Type B pancreatic cell (in vitro differentiated cells): ENCODE results near the gene MICAL3. TPM values are rescaled to one million over a fixed set of nuclear protein-coding genes. Genes with fewer than 3 reads are reported as not detected.
"Not testable (repeated sequence)": the region's sequence is repeated elsewhere in the genome, so short reads cannot be mapped to it uniquely, and the experiment has no call there.

Source experiments
- DNase-seq: peaks from one replicate; pipeline ENCODE4 v3.0.0; 2021; ENCODE audit warnings: mixed read lengths; ENCODE audit not compliant: unreplicated experiment; ENCODE audit errors: extremely low spot score
- H3K27ac Mint-ChIP-seq: 2 replicates; pipeline ENCODE4 v1.8.0; 2021; ENCODE audit warnings: mild to moderate bottlenecking, mixed read lengths
- H3K27me3 Mint-ChIP-seq: 2 replicates; pipeline ENCODE4 v1.8.0; 2021; ENCODE audit warnings: mixed read lengths
- H3K36me3 Mint-ChIP-seq: 2 replicates; pipeline ENCODE4 v1.8.0; 2021; ENCODE audit warnings: mixed read lengths
- H3K4me1 Mint-ChIP-seq: one replicate; pipeline ENCODE4 v1.8.0; 2021; ENCODE audit warnings: mixed read lengths; ENCODE audit not compliant: unreplicated experiment
- H3K4me3 Mint-ChIP-seq: 2 replicates; pipeline ENCODE4 v1.8.0; 2021; ENCODE audit warnings: mild to moderate bottlenecking, mixed read lengths
- H3K9me3 Mint-ChIP-seq: 2 replicates; pipeline ENCODE4 v1.8.0; 2021; ENCODE audit warnings: mixed read lengths
- CTCF ChIP-seq: fragments of 200-600 bp; sonication (generic); conservative IDR thresholded peaks from 2 replicates; pipeline ENCODE4 v1.5.0; 2021; ENCODE audit warnings: antibody characterized with exemption, mild to moderate bottlenecking
- total RNA-seq: library from RNA; stranded (reverse); gene quantifications from 2 replicates; pipeline ENCODE4 v1.2.1, GENCODE V29; 2021; ENCODE audit warnings: low replicate concordance

Gene MICAL3
- total RNA-seq, 1 donor from 2014 or later, result 56.4 TPM

DNA sequence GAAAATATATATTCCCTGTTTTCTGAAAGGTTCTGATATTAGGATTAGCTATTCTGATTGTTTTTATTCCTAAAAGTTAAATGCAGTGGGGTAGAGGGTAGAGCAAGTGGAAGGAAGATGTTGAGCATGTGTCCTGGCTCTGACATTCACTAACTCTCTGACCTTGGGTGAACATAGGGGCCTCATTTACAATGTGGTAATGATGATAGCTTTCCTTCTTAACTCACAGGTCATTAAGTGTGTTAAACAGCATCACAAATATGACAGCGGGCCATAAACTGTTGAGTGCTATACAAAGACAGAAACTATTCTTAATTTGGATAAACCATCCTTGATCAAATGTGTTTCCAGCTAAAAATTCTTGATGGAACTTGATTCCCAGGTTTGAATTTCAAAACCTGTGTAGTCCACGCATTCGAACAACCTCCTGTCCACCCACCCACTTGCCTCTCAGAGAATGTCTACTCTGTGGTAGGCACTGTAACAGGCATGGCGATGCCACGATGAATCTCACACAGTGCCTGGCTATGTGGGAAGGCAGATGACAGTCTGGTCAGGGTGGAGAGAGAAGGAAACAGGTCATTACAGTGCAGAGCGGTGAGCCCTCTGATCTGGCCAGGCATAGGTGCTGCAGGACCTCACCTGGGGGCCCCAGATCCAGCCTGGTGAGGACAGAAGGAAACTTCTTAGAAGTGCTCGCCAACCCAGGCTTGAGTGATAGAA is 34.2 kb upstream of the MICAL3 start:
- H3K27me3 Mint-ChIP-seq, result no peaks in the 10 kb centered on the region
- TF ChIP-seq CTCF, result no peak
- no peaks in the 10 kb centered on the region for H3K36me3 Mint-ChIP-seq
- DNase-seq, result no peak
- H3K4me1 Mint-ChIP-seq, result peaks cover 18% of the 10 kb centered on the region
- H3K9me3 Mint-ChIP-seq, result no peaks in the 10 kb centered on the region
- H3K4me3 Mint-ChIP-seq, result no peak overlapping the region
- no peak overlapping the region for H3K27ac Mint-ChIP-seq

DNA sequence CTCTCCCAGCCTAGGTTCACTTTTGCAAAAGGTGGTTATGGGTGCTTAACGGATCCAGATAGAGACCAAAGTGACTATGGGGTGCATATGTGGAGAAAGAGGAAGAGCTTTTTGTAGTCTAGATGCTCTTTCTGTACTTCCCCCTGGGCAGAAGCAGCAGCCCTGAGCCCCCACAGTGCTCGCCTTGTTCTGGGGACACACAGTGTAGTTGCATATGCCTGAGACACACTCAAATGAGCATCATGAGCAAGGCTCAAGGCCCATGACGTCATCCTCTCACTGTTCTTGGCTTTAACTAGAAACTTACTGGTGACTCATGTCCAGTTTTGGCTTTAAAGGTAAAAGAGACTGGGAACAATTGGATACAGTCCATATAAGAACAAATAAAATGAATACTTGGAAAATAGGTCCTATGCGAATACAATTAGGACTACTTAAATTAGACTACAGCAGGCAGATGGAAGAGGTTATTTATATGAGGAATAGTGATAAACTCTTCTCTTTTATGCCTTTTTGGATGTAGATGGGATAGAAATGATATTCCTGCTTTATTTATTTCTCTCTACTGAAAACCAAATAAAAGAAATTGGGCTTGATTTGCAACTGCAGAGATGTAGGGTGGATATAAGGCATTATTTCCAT is 33.3 kb upstream of the MICAL3 start:
- peaks cover 18% of the 10 kb centered on the region for H3K4me1 Mint-ChIP-seq
- H3K27me3 Mint-ChIP-seq, result no peaks in the 10 kb centered on the region
- TF ChIP-seq CTCF, result no peak
- DNase-seq, result no peak
- H3K9me3 Mint-ChIP-seq, result no peaks in the 10 kb centered on the region
- no peak overlapping the region for H3K4me3 Mint-ChIP-seq
- no peak overlapping the region for H3K27ac Mint-ChIP-seq
- H3K36me3 Mint-ChIP-seq, result no peaks in the 10 kb centered on the region

DNA sequence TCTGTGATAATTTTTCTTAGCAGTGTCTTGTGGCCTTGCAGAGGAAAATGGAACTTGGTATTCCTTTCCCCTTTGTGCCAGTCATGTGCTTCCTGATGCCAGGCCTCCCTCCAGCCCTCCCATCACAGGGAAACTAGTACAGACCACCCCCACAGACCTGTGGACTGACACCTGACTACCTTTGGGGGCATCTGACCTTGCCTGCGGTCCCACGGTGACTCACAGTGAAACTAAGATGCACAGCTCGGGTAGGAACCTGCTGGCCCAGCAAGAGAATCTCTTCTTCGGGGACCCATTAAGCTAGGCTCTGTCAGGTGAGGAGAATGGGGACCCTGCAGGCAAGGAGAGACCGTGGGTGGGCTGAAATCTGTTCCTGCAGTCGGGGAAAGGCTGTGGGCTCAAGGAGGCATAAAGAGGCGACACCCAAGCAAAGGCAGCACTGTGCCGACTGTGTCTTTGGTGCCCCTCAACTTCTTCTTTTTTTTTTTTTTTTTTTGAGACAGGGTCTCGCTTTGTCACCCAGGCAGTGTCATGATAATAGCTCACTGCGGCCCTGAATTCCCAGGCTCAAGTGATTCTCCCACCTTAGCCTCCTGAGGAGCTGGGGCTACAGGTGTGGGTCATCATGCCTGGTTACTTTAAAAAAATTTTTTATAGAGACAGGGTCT is 32.6 kb upstream of the MICAL3 start:
- TF ChIP-seq CTCF, result no peak
- peaks cover 22% of the 10 kb centered on the region for H3K4me1 Mint-ChIP-seq
- H3K9me3 Mint-ChIP-seq, result no peaks in the 10 kb centered on the region
- no peaks in the 10 kb centered on the region for H3K27me3 Mint-ChIP-seq
- DNase-seq, result no peak
- H3K4me3 Mint-ChIP-seq, result no peak overlapping the region
- H3K36me3 Mint-ChIP-seq, result no peaks in the 10 kb centered on the region
- peak overlapping the region; percentile 37 for H3K27ac Mint-ChIP-seq

DNA sequence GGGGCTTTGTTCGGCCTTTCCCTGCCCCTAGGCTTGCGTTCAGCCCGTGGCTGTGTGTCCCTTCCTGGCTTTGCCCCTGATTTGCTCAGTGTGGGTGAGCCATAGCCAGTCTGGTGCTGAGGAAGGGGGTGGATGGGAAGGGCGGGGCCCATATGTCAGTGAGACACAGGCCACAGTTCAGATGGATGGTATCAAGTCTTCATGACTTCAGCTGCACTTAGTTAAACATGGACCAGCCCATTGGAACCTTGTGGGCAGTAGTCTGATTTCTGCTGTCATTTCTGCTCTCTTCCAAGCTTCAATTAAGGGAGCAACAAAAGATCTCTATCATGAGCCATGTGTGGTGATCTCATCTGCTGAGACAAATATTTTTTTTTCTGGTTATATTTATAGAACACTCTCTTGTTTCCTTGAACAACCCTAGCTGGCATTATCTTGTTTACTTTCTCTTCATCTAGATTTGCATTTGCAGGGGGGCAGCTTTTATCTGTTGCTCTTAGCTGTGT is 31.9 kb upstream of the MICAL3 start:
- Mint-ChIP-seq H3K4me3 (no peak overlapping the region), H3K27ac (peak overlapping the region; percentile 37), H3K9me3 (no peaks in the 10 kb centered on the region), H3K36me3 (no peaks in the 10 kb centered on the region), H3K27me3 (no peaks in the 10 kb centered on the region), H3K4me1 (peaks cover 19% of the 10 kb centered on the region)
- no peak for DNase-seq
- no peak for TF ChIP-seq CTCF

DNA sequence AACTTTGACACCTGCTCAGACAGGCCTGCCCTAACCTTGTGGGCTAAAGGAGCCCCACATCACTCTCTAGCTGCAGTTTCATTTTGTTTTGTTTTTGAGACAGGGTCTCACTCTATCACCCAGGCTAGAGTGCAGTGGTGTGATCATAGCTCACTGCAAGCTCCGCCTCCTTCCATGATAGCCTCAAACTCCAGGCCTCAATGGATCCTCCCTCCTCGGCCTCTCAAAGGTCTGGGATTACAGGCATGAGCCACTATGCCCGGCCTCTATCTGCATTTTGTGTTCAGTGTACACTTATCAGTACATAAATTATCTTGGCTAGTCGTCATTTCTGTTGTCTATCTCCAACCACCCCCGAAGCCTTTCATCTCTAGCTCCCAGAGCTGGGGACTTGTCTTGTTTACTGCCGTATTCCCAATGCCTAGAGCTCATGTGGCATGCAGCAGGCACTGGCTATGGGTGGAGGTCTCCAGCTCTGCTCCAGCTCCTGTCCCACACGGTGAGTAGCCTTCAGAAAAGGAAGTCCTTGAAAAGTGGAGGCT is 31.3 kb upstream of the MICAL3 start:
- no peak for TF ChIP-seq CTCF
- DNase-seq, result no peak
- Mint-ChIP-seq H3K4me3 (no peak overlapping the region), H3K27me3 (no peaks in the 10 kb centered on the region), H3K4me1 (peaks cover 16% of the 10 kb centered on the region), H3K36me3 (no peaks in the 10 kb centered on the region), H3K9me3 (no peaks in the 10 kb centered on the region), H3K27ac (no peak overlapping the region)

DNA sequence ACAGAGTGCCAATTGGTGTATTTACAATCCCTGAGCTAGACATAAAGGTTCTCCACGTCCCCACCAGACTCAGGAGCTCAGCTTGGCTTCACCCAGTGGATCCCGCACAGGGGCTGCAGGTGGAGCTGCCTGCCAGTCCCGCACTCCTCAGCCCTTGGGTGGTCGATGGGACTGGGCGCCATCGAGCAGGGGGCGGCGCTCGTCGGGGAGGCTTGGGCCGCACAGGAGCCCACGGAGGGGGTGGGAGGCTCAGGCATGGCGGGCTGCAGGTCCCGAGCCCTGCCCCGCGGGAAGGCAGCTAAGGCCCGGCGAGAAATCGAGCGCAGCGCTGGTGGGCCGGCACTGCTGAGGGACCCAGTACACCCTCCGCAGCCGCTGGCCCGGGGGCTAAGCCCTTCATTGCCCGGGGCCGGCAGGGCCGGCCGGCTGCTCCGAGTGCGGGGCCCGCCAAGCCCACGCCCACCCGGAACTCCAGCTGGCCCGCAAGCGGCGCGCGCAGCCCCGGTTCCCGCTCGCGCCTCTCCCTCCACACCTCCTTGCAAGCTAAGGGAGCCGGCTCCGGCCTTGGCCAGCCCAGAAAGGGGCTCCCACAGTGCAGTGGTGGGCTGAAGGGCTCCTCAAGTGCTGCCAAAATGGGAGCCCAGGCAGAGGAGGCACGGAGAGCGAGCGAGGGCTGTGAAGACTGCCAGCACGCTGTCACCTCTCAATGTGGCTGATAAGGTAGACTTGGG is 29.0 kb upstream of the MICAL3 start:
- peaks cover 16% of the 10 kb centered on the region for H3K4me1 Mint-ChIP-seq
- not testable (repeated sequence) for H3K9me3 Mint-ChIP-seq, H3K27ac Mint-ChIP-seq, H3K4me3 Mint-ChIP-seq, H3K27me3 Mint-ChIP-seq, H3K36me3 Mint-ChIP-seq, DNase-seq

- not testable (repeated sequence) for H3K27me3 Mint-ChIP-seq, H3K36me3 Mint-ChIP-seq, H3K4me3 Mint-ChIP-seq, H3K27ac Mint-ChIP-seq, DNase-seq, H3K4me1 Mint-ChIP-seq, H3K9me3 Mint-ChIP-seq
Measured at GRCh38 chr22:18051113-18051512, 26.8 kb upstream of the MICAL3 start.
